ENCODE measurements around the gene KREMEN2.

- TF ChIP-seq EZH2 (IDR thresholded peaks at IDR 0.05; ENCODE audit: borderline replicate concordance, low read depth, low read length, severe bottlenecking) (no peak), CTCF (IDR thresholded peaks at IDR 0.05; ENCODE audit: extremely low read depth in 1 of 2, insufficient read depth in 1 of 2, low read depth in 1 of 2, low read length in 2 of 2) (no peak), POLR2A (IDR thresholded peaks at IDR 0.05; ENCODE audit: low read depth, low read length) (no peak), JUN (IDR thresholded peaks at IDR 0.05; ENCODE audit: borderline replicate concordance, insufficient read depth, insufficient read length, low read depth) (no peak)
These were observed 40.2 kb downstream of the KREMEN2 start for GRCh38 chr16:3004319-3004718.

Data from endothelial cell of umbilical vein (primary cell).